ENCODE data around the gene RSPO4.

The RSPO4 gene

DNA sequence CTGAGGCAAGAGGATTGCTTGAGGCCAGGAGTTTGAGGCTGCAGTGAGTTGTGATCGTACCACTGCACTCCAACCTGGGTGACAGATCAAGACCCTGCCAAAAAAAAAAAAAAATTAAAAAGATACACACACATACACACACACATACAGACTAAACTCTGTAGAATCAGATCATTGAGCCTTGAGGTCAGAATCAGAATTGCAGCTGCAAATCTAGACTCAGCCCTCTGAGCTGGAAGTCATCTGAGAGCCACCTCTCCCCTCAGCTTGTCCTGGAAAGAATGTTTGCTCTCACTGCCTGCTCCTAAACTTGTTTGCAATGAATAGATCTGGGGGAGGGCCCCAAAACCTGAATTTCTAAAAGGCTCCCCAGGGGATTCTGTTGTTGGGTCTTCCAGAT is 44.6 kb downstream of the RSPO4 start:
- CTCF ChIA-PET = interaction anchor here (1.0 to 8.6 kb wide), 12 partner anchors 8 to 256 kb away, joined by 3 to 355 read pairs (median 10); partner anchors contain the start of gene FAM110A
- TF ChIP-seq, protein P1, sequence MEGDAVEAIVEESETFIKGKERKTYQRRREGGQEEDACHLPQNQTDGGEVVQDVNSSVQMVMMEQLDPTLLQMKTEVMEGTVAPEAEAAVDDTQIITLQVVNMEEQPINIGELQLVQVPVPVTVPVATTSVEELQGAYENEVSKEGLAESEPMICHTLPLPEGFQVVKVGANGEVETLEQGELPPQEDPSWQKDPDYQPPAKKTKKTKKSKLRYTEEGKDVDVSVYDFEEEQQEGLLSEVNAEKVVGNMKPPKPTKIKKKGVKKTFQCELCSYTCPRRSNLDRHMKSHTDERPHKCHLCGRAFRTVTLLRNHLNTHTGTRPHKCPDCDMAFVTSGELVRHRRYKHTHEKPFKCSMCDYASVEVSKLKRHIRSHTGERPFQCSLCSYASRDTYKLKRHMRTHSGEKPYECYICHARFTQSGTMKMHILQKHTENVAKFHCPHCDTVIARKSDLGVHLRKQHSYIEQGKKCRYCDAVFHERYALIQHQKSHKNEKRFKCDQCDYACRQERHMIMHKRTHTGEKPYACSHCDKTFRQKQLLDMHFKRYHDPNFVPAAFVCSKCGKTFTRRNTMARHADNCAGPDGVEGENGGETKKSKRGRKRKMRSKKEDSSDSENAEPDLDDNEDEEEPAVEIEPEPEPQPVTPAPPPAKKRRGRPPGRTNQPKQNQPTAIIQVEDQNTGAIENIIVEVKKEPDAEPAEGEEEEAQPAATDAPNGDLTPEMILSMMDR (IDR thresholded peaks at IDR 0.05; ENCODE audit: insufficient read depth, low read length, missing control alignments) = no peak
- no peak for DNase-seq (ENCODE audit: low read depth, low spot score)
- POLR2A ChIA-PET = no interaction called here
- no peak overlapping the region for H3K4me3 ChIP-seq (ENCODE audit: low read depth, low read length)

- TF ChIP-seq, protein P1 (IDR thresholded peaks at IDR 0.05; ENCODE audit: insufficient read depth, low read length, missing control alignments) = peak; percentile 96
- ChIA-PET CTCF (interaction anchor here (0.6 to 8.6 kb wide), 31 partner anchors 9 to 311 kb away, joined by 3 to 355 read pairs (median 5); partner anchors contain the start of gene FAM110A), POLR2A (no interaction called here)
- no peak overlapping the region for H3K4me3 ChIP-seq (ENCODE audit: low read depth, low read length)
- DNase-seq (ENCODE audit: low read depth, low spot score) = no peak
Measured at GRCh38 chr20:956330-956951, 45.7 kb downstream of the RSPO4 start.

DNA sequence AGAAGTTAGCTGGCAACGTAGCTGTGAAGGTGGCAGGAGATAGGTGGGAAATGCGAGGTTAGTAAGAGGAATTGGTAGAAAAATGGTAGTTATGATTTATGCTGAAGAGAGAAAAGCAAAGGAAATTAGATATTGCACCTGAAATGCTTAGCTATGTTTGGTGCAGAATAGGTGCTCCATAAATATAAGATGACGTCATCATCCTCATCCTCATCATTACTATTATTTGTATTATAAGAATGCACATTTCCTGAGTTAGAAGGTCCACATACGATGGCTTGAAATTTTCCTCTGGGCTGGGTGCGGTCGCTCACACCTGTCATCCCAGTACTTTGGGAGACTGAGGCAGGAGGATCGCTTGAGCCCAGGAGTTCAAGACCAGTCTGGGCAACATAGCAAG is 46.5 kb downstream of the RSPO4 start:
- TF ChIP-seq, protein P1 (IDR thresholded peaks at IDR 0.05; ENCODE audit: insufficient read depth, low read length, missing control alignments) = no peak
- no peak overlapping the region for H3K4me3 ChIP-seq (ENCODE audit: low read depth, low read length)
- POLR2A ChIA-PET = no interaction called here
- no peak for DNase-seq (ENCODE audit: low read depth, low spot score)
- CTCF ChIA-PET = interaction anchor here (0.6 to 8.6 kb wide), 29 partner anchors 9 to 310 kb away, joined by 3 to 355 read pairs (median 6); partner anchors contain the start of gene FAM110A

GRCh38 chr20:955111-955510 is 47.0 kb downstream of the RSPO4 start:
- ChIA-PET POLR2A (no interaction called here), CTCF (interaction anchor here (0.9 to 8.6 kb wide), 16 partner anchors 8 to 258 kb away, joined by 3 to 355 read pairs (median 8); partner anchors contain the start of gene FAM110A)
- TF ChIP-seq, protein P1 (IDR thresholded peaks at IDR 0.05; ENCODE audit: insufficient read depth, low read length, missing control alignments) = no peak
- no peak for DNase-seq (ENCODE audit: low read depth, low spot score)
- H3K4me3 ChIP-seq (ENCODE audit: low read depth, low read length) = no peak overlapping the region

DNA sequence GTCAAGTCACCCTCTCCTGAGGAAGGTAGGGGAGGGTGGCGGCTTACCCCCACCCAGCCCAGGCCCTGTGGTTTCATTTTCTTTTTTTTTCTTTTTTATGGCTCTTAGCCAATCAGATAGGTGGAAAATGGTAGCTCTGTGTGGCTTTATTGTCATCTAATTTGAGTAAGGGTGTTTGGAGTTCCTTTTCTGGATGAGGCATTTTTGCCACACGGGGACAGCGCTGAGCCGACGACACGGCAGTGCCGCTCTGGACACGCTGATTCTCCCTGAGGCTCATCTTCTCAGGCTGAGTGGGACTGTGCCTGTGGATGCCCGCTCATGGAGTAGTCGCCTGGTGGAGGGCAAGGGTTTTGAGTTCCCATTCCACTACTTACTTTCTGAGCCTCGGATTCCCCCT is 48.4 kb downstream of the RSPO4 start:
- CTCF ChIA-PET = interaction anchor here (1.1 to 8.6 kb wide), 2 partner anchors 9 to 136 kb away, joined by 3 to 355 read pairs; no protein-coding TSS in a partner anchor
- H3K4me3 ChIP-seq (ENCODE audit: low read depth, low read length) = no peak overlapping the region
- POLR2A ChIA-PET = no interaction called here
- TF ChIP-seq, protein P1 (IDR thresholded peaks at IDR 0.05; ENCODE audit: insufficient read depth, low read length, missing control alignments) = peak; percentile 44
- no peak for DNase-seq (ENCODE audit: low read depth, low spot score)

DNA sequence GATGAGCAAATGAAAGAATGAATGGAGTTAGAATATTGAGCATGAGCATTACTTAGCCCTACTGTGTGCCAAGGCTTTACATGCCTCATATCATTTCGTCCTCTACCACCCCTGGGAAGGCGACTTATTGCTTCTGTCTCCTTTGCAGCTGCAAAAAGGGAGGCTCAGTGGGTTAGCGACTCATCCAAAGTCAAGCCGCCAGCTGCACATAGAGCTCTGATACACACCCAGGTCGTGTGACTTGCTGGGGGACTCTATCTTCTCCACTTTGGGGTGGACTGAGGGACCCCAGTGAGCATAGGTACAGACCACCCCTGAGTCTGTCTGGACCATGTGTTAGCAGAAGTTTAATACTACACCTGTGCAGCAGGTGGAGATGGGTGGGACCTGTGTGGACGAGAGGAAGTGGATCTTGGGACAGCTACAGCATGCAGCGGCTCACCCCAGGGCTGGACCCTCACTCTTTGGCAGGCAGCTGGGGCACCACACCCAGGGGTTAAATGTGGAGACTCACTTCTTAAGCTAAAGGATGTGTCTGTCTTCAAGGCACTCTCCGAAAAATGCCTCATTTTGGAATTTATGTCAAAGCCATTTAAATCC is 49.8 kb downstream of the RSPO4 start:
- TF ChIP-seq, protein P1 (IDR thresholded peaks at IDR 0.05; ENCODE audit: insufficient read depth, low read length, missing control alignments) = no peak
- POLR2A ChIA-PET = no interaction called here
- CTCF ChIA-PET = interaction anchor here (1.1 to 8.6 kb wide), 2 partner anchors 10 to 135 kb away, joined by 3 to 355 read pairs; no protein-coding TSS in a partner anchor
- DNase-seq (ENCODE audit: low read depth, low spot score) = no peak
- no peak overlapping the region for H3K4me3 ChIP-seq (ENCODE audit: low read depth, low read length)

All from AG04449 (cell line).